Measurements from ENCODE around the gene MARCKS.

MARCKS gene

DNA sequence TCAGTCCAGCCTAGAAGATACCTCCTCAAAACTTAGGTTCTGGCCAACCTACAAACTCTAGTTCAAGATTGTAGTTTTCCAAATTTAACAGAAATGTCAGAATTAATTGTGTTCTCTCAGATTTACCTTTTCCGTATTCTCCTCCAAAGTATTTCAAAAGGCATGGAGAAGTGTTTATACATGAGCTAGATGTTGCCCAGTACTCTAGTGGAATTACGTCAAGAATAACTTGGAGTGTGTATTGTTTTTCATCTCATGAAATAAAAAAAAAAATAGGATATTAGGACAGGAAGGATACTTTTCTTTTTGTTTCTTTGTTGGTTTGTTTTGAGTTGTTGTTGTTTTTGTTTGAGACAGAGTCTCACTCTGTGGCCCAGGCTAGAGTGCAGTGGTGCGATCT lies 32.3 kb upstream of the MARCKS start:
- H4K20me1 ChIP-seq (ENCODE audit: insufficient read depth, low read length), result no peaks in the 10 kb centered on the region
- no peaks in the 10 kb centered on the region for H3K9me3 ChIP-seq (ENCODE audit: low read length)
- no peaks in the 10 kb centered on the region for H3F3A ChIP-seq (ENCODE audit: insufficient read depth, low read length)
- no peak overlapping the region for H3K4me3 ChIP-seq (ENCODE audit: low read depth, low read length, poor library complexity, severe bottlenecking)
- H3K27me3 ChIP-seq (ENCODE audit: insufficient read depth, low read length), result no peaks in the 10 kb centered on the region
- H3K36me3 ChIP-seq (ENCODE audit: insufficient read depth, low read length), result no peaks in the 10 kb centered on the region
- TF ChIP-seq EZH2 (IDR thresholded peaks at IDR 0.05; ENCODE audit: borderline replicate concordance, low read length), result no peak
- TF ChIP-seq, protein P1, sequence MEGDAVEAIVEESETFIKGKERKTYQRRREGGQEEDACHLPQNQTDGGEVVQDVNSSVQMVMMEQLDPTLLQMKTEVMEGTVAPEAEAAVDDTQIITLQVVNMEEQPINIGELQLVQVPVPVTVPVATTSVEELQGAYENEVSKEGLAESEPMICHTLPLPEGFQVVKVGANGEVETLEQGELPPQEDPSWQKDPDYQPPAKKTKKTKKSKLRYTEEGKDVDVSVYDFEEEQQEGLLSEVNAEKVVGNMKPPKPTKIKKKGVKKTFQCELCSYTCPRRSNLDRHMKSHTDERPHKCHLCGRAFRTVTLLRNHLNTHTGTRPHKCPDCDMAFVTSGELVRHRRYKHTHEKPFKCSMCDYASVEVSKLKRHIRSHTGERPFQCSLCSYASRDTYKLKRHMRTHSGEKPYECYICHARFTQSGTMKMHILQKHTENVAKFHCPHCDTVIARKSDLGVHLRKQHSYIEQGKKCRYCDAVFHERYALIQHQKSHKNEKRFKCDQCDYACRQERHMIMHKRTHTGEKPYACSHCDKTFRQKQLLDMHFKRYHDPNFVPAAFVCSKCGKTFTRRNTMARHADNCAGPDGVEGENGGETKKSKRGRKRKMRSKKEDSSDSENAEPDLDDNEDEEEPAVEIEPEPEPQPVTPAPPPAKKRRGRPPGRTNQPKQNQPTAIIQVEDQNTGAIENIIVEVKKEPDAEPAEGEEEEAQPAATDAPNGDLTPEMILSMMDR (IDR thresholded peaks at IDR 0.05; ENCODE audit: low read length), result no peak
- no peaks in the 10 kb centered on the region for H3K9me2 ChIP-seq (ENCODE audit: low read depth, low read length)
- no peaks in the 10 kb centered on the region for H3K4me1 ChIP-seq (ENCODE audit: insufficient read depth, low read length, severe bottlenecking)
- H3K27ac ChIP-seq (ENCODE audit: low read depth, low read length, poor library complexity, severe bottlenecking), result no peak overlapping the region
- no peak overlapping the region for H3K9ac ChIP-seq (ENCODE audit: low read length)
- no peaks in the 10 kb centered on the region for H3K79me2 ChIP-seq (ENCODE audit: insufficient read depth, low read length)
- H3K4me2 ChIP-seq (ENCODE audit: low read length), result no peak overlapping the region
- no peak overlapping the region for H2AFZ ChIP-seq (ENCODE audit: low read length)

DNA sequence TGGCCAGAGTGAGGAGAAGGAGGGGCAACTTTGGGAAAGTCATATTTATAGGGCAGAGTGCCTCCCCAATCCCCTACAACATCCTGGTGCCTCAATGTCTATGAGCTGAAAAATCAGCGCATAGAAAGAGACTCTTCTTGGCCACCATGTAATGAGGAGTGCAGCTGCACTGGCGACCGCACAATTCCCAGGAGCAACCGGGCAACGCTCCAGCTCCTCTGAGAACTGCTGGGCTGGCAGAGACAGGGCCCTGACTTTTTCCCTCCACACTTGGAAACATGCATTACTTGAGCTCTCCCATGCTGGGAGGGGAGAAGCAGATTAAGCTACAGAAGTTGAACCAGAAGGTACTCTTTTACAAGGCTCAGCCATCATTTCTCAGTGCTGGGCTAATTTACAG lies 31.4 kb upstream of the MARCKS start:
- Histone ChIP-seq H3K79me2 (ENCODE audit: insufficient read depth, low read length) (no peaks in the 10 kb centered on the region), H3F3A (ENCODE audit: insufficient read depth, low read length) (no peaks in the 10 kb centered on the region), H4K20me1 (ENCODE audit: insufficient read depth, low read length) (no peaks in the 10 kb centered on the region), H2AFZ (ENCODE audit: low read length) (no peak overlapping the region), H3K27ac (ENCODE audit: low read depth, low read length, poor library complexity, severe bottlenecking) (no peak overlapping the region), H3K4me3 (ENCODE audit: low read depth, low read length, poor library complexity, severe bottlenecking) (no peak overlapping the region), H3K4me1 (ENCODE audit: insufficient read depth, low read length, severe bottlenecking) (no peaks in the 10 kb centered on the region), H3K9me3 (ENCODE audit: low read length) (no peaks in the 10 kb centered on the region), H3K4me2 (ENCODE audit: low read length) (no peak overlapping the region), H3K36me3 (ENCODE audit: insufficient read depth, low read length) (no peaks in the 10 kb centered on the region), H3K27me3 (ENCODE audit: insufficient read depth, low read length) (no peaks in the 10 kb centered on the region), H3K9me2 (ENCODE audit: low read depth, low read length) (no peaks in the 10 kb centered on the region), H3K9ac (ENCODE audit: low read length) (no peak overlapping the region)
- TF ChIP-seq, protein P1 (IDR thresholded peaks at IDR 0.05; ENCODE audit: low read length), result no peak
- TF ChIP-seq EZH2 (IDR thresholded peaks at IDR 0.05; ENCODE audit: borderline replicate concordance, low read length), result no peak

DNA sequence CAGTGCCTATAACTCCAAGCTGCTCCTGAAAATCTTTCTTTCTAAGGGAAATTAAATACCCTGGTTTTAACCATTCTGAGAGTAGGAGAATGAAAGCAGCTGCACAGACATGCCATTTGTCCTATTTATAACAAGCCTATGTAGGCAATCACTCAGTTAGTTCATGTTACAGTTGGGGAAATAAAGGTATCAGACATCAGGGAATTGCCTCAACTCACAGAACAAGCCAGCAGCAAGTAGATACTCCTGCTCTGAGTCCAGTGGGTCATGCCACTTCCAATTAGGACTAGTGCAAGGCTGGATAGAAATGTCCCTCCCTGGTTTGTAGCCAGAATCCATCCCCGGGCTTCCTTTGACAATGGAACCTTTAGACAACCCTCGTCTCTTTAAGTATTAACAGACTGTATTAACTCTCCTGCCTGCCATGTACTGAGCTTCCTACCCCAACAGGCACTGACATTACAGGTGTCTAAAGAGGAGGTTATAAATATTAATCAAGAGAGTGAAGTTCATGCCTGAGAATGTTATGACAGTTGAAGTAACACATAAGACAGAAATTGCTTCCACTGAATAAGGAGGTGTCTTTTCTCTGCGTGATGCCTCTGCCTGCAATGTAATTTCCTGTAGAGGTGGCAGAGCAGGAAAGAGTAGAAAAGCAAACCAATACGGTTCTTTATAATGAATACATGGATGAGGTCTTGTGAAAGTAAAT lies 28.0 kb upstream of the MARCKS start:
- Histone ChIP-seq H4K20me1 (ENCODE audit: insufficient read depth, low read length) (no peaks in the 10 kb centered on the region), H3K4me2 (ENCODE audit: low read length) (no peak overlapping the region), H3K79me2 (ENCODE audit: insufficient read depth, low read length) (no peaks in the 10 kb centered on the region), H3K9me3 (ENCODE audit: low read length) (no peaks in the 10 kb centered on the region; the same call in 1 of the 2 replicates), H3K9me2 (ENCODE audit: low read depth, low read length) (no peaks in the 10 kb centered on the region), H2AFZ (ENCODE audit: low read length) (no peak overlapping the region), H3K36me3 (ENCODE audit: insufficient read depth, low read length) (no peaks in the 10 kb centered on the region), H3K27ac (ENCODE audit: low read depth, low read length, poor library complexity, severe bottlenecking) (no peak overlapping the region), H3K9ac (ENCODE audit: low read length) (no peak overlapping the region), H3F3A (ENCODE audit: insufficient read depth, low read length) (no peaks in the 10 kb centered on the region), H3K27me3 (ENCODE audit: insufficient read depth, low read length) (no peaks in the 10 kb centered on the region), H3K4me1 (ENCODE audit: insufficient read depth, low read length, severe bottlenecking) (no peaks in the 10 kb centered on the region), H3K4me3 (ENCODE audit: low read depth, low read length, poor library complexity, severe bottlenecking) (no peak overlapping the region)
- TF ChIP-seq, protein P1 (IDR thresholded peaks at IDR 0.05; ENCODE audit: low read length), result no peak
- no peak for TF ChIP-seq EZH2 (IDR thresholded peaks at IDR 0.05; ENCODE audit: borderline replicate concordance, low read length)
